WTC11 (cell line): ENCODE data around the gene CRABP2.

Experiments
- RELA ChIP-seq: sonication (generic); formaldehyde crosslinking; IDR thresholded peaks from 2 replicates; pipeline ENCODE4 v1.8.1; 2022; ENCODE audit warnings: missing genetic modification reagents, mild to moderate bottlenecking, borderline replicate concordance
- SMAD3 ChIP-seq: sonication (generic); formaldehyde crosslinking; IDR thresholded peaks from 2 replicates; pipeline ENCODE4 v1.8.0; 2022; ENCODE audit warnings: missing genetic modification reagents, mild to moderate bottlenecking, borderline replicate concordance

- TF ChIP-seq SMAD3 (peak; percentile 83; the same call in 1 of the 2 replicates), RELA (CRISPR knock-in tag) (no peak)
Observed at GRCh38 chr1:156751757-156752481, 46.5 kb upstream of the CRABP2 start.
